Aorta (tissue), 5 donors: Measurements from ENCODE around the gene FBXO31. TPM values are rescaled to one million over a fixed set of nuclear protein-coding genes. Genes with fewer than 3 reads are reported as not detected.
"Not testable (repeated sequence)": the region's sequence is repeated elsewhere in the genome, so short reads cannot be mapped to it uniquely, and the experiment has no call there.

ENCODE experiments used
- ATAC-seq: fragments of 200-7000 bp; cut with Tn5 transposase; one replicate; pipeline ENCODE4 v1.9.1; 2022; ENCODE audit warnings: moderate library complexity; ENCODE audit not compliant: low FRiP score
- DNase-seq, 2 donors: peaks; one replicate each; pipeline ENCODE4 v3.0.0-alpha.2; 2020
- H3K27ac ChIP-seq, 2 donors: one replicate each; pipeline ENCODE4 v1.5.1; 2013; ENCODE audit warnings: low read length in 2 of 2, mild to moderate bottlenecking in 2 of 2, moderate library complexity in 2 of 2, control low read depth in 1 of 2, inconsistent platforms in 1 of 2, low read depth in 1 of 2
- H3K27me3 ChIP-seq, 2 donors: one replicate each; pipeline ENCODE4 v1.6.1; 2013; ENCODE audit warnings: control low read depth in 1 of 2, low read length in 1 of 2, mild to moderate bottlenecking in 1 of 2, moderate library complexity in 1 of 2; ENCODE audit not compliant: insufficient read depth in 2 of 2, control insufficient read depth in 1 of 2
- H3K36me3 ChIP-seq, 2 donors: one replicate each; pipeline ENCODE4 v1.6.1; 2013; ENCODE audit warnings: control low read depth in 1 of 2, low read length in 1 of 2, mild to moderate bottlenecking in 1 of 2; ENCODE audit not compliant: insufficient read depth in 2 of 2, control insufficient read depth in 1 of 2
- H3K4me1 ChIP-seq, 2 donors: one replicate each; pipeline ENCODE4 v1.6.1; 2013; ENCODE audit warnings: low read length in 2 of 2, control low read depth in 1 of 2, mild to moderate bottlenecking in 1 of 2, moderate library complexity in 1 of 2; ENCODE audit not compliant: insufficient read depth in 2 of 2, control insufficient read depth in 1 of 2
- H3K4me3 ChIP-seq, 2 donors: one replicate each; pipeline ENCODE4 v1.5.1; 2013; ENCODE audit warnings: low read length in 2 of 2, control low read depth in 1 of 2, mild to moderate bottlenecking in 1 of 2
- H3K9me3 ChIP-seq: one replicate; pipeline ENCODE4 v1.6.1; 2013; ENCODE audit warnings: mild to moderate bottlenecking, low read length; ENCODE audit not compliant: control insufficient read depth
- WGBS, 2 donors: extraction: QIAGEN DNeasy Blood & Tissue Kit; methylation state at CpG; one replicate each; pipeline ENCODE4 v1.1.7; 2013; 5-methylcytosine and 5-hydroxymethylcytosine counted together
- intact Hi-C, 2 donors: fragments of 100-400 bp; cut with DNase I; formaldehyde crosslinking; loops; one replicate each; pipeline versions ENCODE4 v1.14.2 to v1.15.0; 2022
- polyA plus RNA-seq, 2 donors: library from polyadenylated mRNA; stranded (reverse); fragments of 200-250 nt; gene quantifications; one replicate each; pipeline ENCODE4 v1.2.3, GENCODE V29; 2013
- total RNA-seq, 2 donors: library from RNA; stranded (reverse); fragmentation: NEBNext Ultra II Directional; extraction: Animal tissue kit (Norgen Biotek cat#: 25700); gene quantifications; one replicate each; pipeline ENCODE4 v1.2.1, GENCODE V29; 2021
- donor health status: healthy with polysubstance abuse.
- donor health status: Bipolar disorder and iron deficiency.
- donor health status: DM: no; HTN: no; CAD: no.
- donor health status: DM: no; HTN: no; CAD: no.
- donor health status: DM: yes; HTN: yes; CAD: no.

Gene FBXO31
- total and polyA plus RNA-seq, 4 donors: 6.0 to 57.9 (median 41.1) TPM

GRCh38 chr16:87345726-87346424 lies 37.7 kb downstream of the FBXO31 start:
- no peaks in the 10 kb centered on the region for H3K4me1 ChIP-seq
- ATAC-seq: no peak
- no peaks in the 10 kb centered on the region for H3K27me3 ChIP-seq
- no peak overlapping the region for H3K27ac ChIP-seq
- no peak overlapping the region for H3K4me3 ChIP-seq
- H3K9me3 ChIP-seq: no peaks in the 10 kb centered on the region
- peaks cover 0 to 4% of the 10 kb centered on the region in 2 donors for H3K36me3 ChIP-seq
- intact Hi-C loops: no loop called here
- 93% methylated on average over 28 of the region's 28 CpGs for WGBS, 2 donors
- no peak for DNase-seq

DNA sequence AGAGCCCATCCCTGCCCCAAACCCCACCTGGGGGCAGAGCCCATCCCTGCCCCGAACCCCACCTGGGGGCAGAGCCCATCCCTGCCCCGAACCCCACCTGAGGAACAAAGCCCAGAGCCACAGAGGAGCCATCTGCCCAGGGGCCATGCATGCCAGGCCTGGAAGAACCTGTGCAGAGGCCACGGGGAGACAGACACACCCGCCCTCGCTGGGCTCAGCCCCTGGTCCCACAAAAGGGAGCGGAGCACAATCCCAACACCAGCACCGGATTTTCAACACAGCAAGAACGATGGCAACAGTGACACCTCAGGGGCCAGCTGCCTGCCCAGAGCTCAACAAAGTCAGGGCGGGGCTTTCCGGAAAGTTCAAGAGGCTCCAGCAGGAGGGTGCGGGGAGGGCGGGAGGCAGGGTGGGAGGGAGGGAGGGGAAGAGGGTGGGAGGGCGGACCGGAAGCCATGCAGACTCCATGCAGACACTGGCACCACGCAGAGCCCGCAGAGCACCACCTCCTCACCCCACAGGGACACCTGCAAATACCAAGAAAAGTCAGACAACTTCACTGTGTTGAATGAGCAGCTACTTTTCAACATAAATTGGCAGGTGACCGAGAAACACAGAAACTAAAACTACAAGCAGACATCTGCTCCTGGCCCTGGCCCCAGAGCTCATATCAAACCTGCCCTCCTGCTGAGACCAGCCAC lies 38.5 kb downstream of the FBXO31 start:
- Histone ChIP-seq H3K9me3 (no peaks in the 10 kb centered on the region), H3K4me1 (no peaks in the 10 kb centered on the region), H3K27ac (no peak overlapping the region), H3K36me3 (peaks cover 0 to 4% of the 10 kb centered on the region in 2 donors), H3K27me3 (no peaks in the 10 kb centered on the region), H3K4me3 (no peak overlapping the region)
- intact Hi-C loops: no loop called here
- DNase-seq (no peak), ATAC-seq (peak; percentile 9)
- 70 to 77% methylated on average over 17 of the region's 17 CpGs for WGBS, 2 donors

DNA sequence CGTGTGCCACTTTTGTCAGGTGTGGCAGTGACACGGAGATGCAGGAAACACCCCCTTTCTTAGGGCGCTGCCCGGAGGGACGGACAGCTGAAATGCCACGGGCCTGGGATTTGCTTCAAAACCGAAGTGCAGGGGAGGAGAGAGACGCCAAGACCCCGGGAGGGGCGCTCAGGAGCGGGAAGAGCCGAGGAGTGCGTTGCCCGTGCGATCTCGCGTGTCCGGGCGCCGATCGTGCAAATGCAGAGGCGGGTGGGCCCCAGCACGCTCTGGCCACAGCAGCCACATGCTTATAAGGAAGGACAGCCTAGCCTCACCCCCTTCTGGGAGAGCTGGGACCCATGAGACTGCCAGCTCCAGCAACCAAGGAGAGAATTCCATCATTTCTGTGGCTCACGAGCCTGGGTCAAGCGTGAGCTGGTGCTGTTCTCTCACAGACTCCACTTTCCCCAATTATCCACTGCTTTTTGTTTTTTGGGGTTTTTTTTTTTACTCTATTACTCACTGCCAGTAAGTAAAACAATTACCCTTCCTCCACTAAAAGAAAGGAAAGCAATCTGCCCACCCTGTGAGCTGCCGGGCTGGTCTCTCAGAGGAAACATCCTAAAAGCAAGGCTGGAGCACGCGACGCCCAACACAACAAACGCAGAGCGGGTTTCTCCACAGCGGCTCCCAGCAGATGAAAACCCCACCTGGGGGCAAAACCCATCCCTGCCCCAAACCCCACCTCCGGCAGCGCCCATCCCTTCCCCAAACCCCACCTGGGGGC lies 39.2 kb downstream of the FBXO31 start:
- DNase-seq: no peak
- ATAC-seq: no peak
- H3K36me3 ChIP-seq: peaks cover 0 to 4% of the 10 kb centered on the region in 2 donors
- H3K27ac ChIP-seq: no peak overlapping the region
- H3K4me1 ChIP-seq: no peaks in the 10 kb centered on the region
- H3K9me3 ChIP-seq: no peaks in the 10 kb centered on the region
- no peaks in the 10 kb centered on the region for H3K27me3 ChIP-seq
- intact Hi-C loops: no loop called here
- no peak overlapping the region for H3K4me3 ChIP-seq
- 88 to 89% methylated on average over 30 to 34 of the region's 34 CpGs for WGBS, 2 donors

- WGBS, 2 donors: 90 to 91% methylated on average over 11 of the region's 11 CpGs
- Histone ChIP-seq H3K36me3 (peaks cover 0 to 4% of the 10 kb centered on the region in 2 donors), H3K4me1 (no peaks in the 10 kb centered on the region), H3K4me3 (no peak overlapping the region), H3K27me3 (no peaks in the 10 kb centered on the region), H3K9me3 (no peaks in the 10 kb centered on the region), H3K27ac (no peak overlapping the region)
- ATAC-seq: no peak
- intact Hi-C loops: no loop called here
- no peak for DNase-seq
These were observed 39.9 kb downstream of the FBXO31 start for GRCh38 chr16:87343753-87344050.

- intact Hi-C loops: no loop called here
- ATAC-seq (no peak), DNase-seq (no peak)
- Histone ChIP-seq H3K4me3 (no peak overlapping the region), H3K9me3 (no peaks in the 10 kb centered on the region), H3K4me1 (no peaks in the 10 kb centered on the region), H3K27ac (no peak overlapping the region), H3K36me3 (peaks cover 0 to 4% of the 10 kb centered on the region in 2 donors), H3K27me3 (no peaks in the 10 kb centered on the region)
- 77 to 79% methylated on average over 26 of the region's 26 CpGs for WGBS, 2 donors
These were observed 40.4 kb downstream of the FBXO31 start for GRCh38 chr16:87342978-87343752.

DNA sequence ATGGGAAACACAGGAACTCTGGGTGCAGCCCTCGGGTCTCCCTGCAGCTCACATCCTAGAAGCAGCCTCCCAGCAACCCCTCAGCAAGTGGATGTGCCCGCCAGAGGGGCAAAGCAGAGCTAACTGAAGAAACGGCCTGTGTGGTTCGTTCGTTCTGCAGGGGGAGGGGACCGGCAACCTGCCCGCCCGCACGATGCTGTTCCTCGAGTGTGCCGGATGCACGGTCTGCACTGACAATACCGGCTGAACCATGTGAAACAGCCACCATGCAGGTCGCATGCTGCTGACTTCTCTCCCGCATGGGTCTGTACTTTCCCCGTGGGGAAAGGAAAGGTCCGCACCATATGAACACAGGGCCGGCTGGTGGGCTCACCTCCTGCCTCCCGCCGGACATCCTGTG lies 41.1 kb downstream of the FBXO31 start:
- H3K36me3 ChIP-seq: peaks cover 0 to 4% of the 10 kb centered on the region in 2 donors
- H3K4me3 ChIP-seq: no peak overlapping the region
- no peak for DNase-seq
- ATAC-seq: no peak
- H3K4me1 ChIP-seq: no peaks in the 10 kb centered on the region
- WGBS, 2 donors: 91 to 93% methylated on average over 20 of the region's 20 CpGs
- intact Hi-C loops: no loop called here
- no peaks in the 10 kb centered on the region for H3K9me3 ChIP-seq
- H3K27me3 ChIP-seq: no peaks in the 10 kb centered on the region
- no peak overlapping the region for H3K27ac ChIP-seq

DNA sequence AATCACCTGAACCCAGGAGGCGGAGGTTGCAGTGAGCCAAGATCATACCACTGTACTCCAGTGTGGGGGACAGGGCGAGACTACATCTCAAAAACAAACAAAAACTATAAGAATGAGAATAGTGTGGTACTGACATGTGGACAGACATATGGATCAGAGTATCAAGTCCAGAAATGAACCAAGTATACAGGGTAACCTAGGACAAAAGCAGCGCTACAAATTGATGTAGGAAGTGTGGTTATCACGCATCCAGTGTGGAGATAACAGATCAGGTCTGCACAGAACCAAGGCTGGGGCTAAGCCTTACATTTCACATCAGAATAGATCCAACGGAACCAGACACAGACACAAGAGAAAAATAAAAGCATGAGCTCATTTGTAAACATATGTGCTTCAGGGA lies 43.4 kb downstream of the FBXO31 start:
- no peak for ATAC-seq
- Histone ChIP-seq H3K27me3 (no peaks in the 10 kb centered on the region), H3K9me3 (no peaks in the 10 kb centered on the region), H3K4me1 (no peaks in the 10 kb centered on the region), H3K27ac (no peak overlapping the region), H3K36me3 (peaks cover 0 to 4% of the 10 kb centered on the region in 2 donors), H3K4me3 (no peak overlapping the region)
- DNase-seq: no peak
- 95 to 96% methylated on average over 5 of the region's 5 CpGs for WGBS, 2 donors
- intact Hi-C loops: no loop called here

- DNase-seq, H3K4me1 ChIP-seq, H3K27ac ChIP-seq, ATAC-seq, H3K4me3 ChIP-seq, H3K9me3 ChIP-seq, H3K27me3 ChIP-seq, intact Hi-C loops, H3K36me3 ChIP-seq: not testable (repeated sequence)
- WGBS, 2 donors: 96 to 99% methylated on average over 11 of the region's 11 CpGs
These were observed 43.9 kb downstream of the FBXO31 start for GRCh38 chr16:87339724-87340105.
